BJ (cell line): Measurements from ENCODE around the gene TRPM8. TPM values are rescaled to one million over a fixed set of nuclear protein-coding genes. Genes with fewer than 3 reads are reported as not detected.

Experiments used
- CTCF ChIA-PET: fragments of 350-600 bp; formaldehyde crosslinking; extraction: SDS; loops from one replicate; lab custom pipeline; 2021; ENCODE audit warnings: antibody characterized with exemption, inconsistent platforms; lab: Yijun Ruan, JAX
- POLR2A ChIA-PET: fragments of 300-600 bp; sonication (Branson Sonifier 250); formaldehyde crosslinking; extraction: SDS; loops from one replicate; lab custom pipeline; 2021; ENCODE audit warnings: antibody characterized with exemption; lab: Charles Lee
- DNase-seq: peaks from one replicate; pipeline ENCODE4 v3.0.0-alpha.2; 2011; ENCODE audit warnings: low read depth
- H3K27me3 ChIP-seq: 2 replicates; pipeline ENCODE4 v1.6.0; 2011; ENCODE audit warnings: low read length; ENCODE audit not compliant: control insufficient read depth, insufficient read depth
- H3K36me3 ChIP-seq: 2 replicates; pipeline ENCODE4 v1.5.1; 2011; ENCODE audit warnings: low read length; ENCODE audit not compliant: control insufficient read depth, insufficient read depth
- H3K4me3 ChIP-seq: 2 replicates; pipeline ENCODE4 v1.5.1; 2011; ENCODE audit warnings: low read depth, mild to moderate bottlenecking, control low read depth, low read length
- polyA plus RNA-seq: library from polyadenylated mRNA; depleted of rRNA; stranded (reverse); fragments of >200 nt; gene quantifications from 2 replicates; pipeline ENCODE4 v1.2.3, GENCODE V29; 2011
- TF ChIP-seq, protein P1 (sequence below): IDR thresholded peaks from 2 replicates; pipeline ENCODE4 v1.5.1; 2011; ENCODE audit warnings: low read depth, mild to moderate bottlenecking, control low read depth, inconsistent platforms, low read length, moderate library complexity; ENCODE audit not compliant: insufficient read depth

The TRPM8 gene
- polyA plus RNA-seq, 1 experiment, result not detected

GRCh38 chr2:233993461-233993860, 76.3 kb downstream of the TRPM8 start:
- POLR2A ChIA-PET, result no interaction called here
- Histone ChIP-seq H3K36me3 (no peaks in the 10 kb centered on the region), H3K4me3 (no peak overlapping the region), H3K27me3 (peaks cover 6% of the 10 kb centered on the region)
- TF ChIP-seq, protein P1, sequence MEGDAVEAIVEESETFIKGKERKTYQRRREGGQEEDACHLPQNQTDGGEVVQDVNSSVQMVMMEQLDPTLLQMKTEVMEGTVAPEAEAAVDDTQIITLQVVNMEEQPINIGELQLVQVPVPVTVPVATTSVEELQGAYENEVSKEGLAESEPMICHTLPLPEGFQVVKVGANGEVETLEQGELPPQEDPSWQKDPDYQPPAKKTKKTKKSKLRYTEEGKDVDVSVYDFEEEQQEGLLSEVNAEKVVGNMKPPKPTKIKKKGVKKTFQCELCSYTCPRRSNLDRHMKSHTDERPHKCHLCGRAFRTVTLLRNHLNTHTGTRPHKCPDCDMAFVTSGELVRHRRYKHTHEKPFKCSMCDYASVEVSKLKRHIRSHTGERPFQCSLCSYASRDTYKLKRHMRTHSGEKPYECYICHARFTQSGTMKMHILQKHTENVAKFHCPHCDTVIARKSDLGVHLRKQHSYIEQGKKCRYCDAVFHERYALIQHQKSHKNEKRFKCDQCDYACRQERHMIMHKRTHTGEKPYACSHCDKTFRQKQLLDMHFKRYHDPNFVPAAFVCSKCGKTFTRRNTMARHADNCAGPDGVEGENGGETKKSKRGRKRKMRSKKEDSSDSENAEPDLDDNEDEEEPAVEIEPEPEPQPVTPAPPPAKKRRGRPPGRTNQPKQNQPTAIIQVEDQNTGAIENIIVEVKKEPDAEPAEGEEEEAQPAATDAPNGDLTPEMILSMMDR, result no peak
- CTCF ChIA-PET, result interaction anchor here (1.3 to 1.8 kb wide), 2 partner anchors 19 to 552 kb away, joined by 3 to 6 read pairs; no protein-coding TSS in a partner anchor
- DNase-seq, result no peak

GRCh38 chr2:233994151-233994550, 77.0 kb downstream of the TRPM8 start:
- ChIA-PET CTCF (interaction anchor here (1.2 to 1.8 kb wide), 2 partner anchors 12 to 551 kb away, joined by 3 to 6 read pairs; no protein-coding TSS in a partner anchor), POLR2A (no interaction called here)
- H3K27me3 ChIP-seq, result peaks cover 6% of the 10 kb centered on the region
- DNase-seq, result no peak
- TF ChIP-seq, protein P1, result no peak
- H3K36me3 ChIP-seq, result no peaks in the 10 kb centered on the region
- no peak overlapping the region for H3K4me3 ChIP-seq

DNA sequence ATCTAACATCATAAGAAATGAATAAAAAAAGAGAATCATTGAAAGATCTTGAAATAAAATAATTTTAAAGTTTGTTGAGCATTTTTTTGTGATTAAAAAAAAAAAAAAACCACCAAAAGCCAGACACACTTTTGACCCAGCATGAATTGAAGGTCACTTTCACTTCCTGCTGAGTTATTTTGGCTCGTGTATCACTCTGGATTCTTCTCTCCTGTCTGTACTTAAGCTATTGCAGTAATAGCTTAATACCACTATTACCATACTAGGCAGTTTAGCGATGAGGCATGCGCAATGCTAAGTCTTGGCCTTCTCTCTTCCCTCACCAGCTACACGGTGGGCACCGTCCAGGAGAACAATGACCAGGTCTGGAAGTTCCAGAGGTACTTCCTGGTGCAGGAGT, 78.8 kb downstream of the TRPM8 start:
- Histone ChIP-seq H3K36me3 (no peaks in the 10 kb centered on the region), H3K27me3 (peaks cover 6% of the 10 kb centered on the region), H3K4me3 (no peak overlapping the region)
- CTCF ChIA-PET, result no interaction called here
- POLR2A ChIA-PET, result no interaction called here
- TF ChIP-seq, protein P1, result no peak
- DNase-seq, result no peak

DNA sequence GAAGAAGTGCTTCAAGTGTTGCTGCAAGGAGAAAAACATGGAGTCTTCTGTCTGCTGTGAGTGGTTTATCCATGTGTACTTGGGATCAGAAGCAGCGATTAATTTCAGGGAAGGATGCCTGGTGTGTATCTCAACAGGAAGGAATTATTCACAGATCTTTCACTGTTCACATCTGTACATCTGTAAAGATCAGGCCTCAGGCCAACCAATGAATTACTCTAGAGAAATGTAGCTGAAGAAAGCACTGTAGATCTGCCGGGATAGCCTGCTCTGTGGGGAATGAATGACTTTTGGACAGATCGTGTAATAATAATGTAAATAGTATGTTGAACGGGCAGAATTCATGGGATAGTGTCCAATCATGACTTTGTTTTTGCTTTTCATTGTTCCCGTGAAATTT, 79.3 kb downstream of the TRPM8 start:
- ChIA-PET CTCF (no interaction called here), POLR2A (interaction anchor here (0.6 kb wide), 1 partner anchor 22 kb away, joined by 3 read pairs; no protein-coding TSS in a partner anchor)
- no peak overlapping the region for H3K4me3 ChIP-seq
- TF ChIP-seq, protein P1, result no peak
- H3K27me3 ChIP-seq, result peaks cover 6% of the 10 kb centered on the region
- no peak for DNase-seq
- H3K36me3 ChIP-seq, result no peaks in the 10 kb centered on the region

DNA sequence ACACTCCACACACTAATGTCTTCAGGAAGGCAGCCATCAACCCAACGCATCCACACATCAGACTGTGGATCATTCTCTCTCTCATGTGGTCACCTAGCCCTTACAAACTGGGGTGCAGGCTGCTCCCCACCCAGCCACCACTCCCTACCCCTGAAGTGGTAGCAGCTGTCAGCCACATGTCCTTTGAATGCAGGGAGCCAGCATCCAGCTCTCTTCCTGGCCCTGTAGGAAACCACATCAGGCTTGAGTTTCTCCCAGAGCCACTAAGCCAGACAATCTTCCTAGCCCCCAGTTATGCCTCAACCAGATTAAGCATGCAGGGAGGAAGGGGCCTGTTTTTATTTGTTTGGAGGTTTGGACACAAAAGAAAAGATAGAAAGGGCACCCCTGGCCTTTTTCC, 80.5 kb downstream of the TRPM8 start:
- TF ChIP-seq, protein P1, result no peak
- Histone ChIP-seq H3K36me3 (no peaks in the 10 kb centered on the region), H3K4me3 (no peak overlapping the region), H3K27me3 (peaks cover 4% of the 10 kb centered on the region)
- DNase-seq, result no peak
- POLR2A ChIA-PET, result no interaction called here
- CTCF ChIA-PET, result interaction anchor here (0.6 to 1.5 kb wide), 2 partner anchors 10 to 460 kb away, joined by 4 read pairs; no protein-coding TSS in a partner anchor
